GM10266 (cell line): ENCODE measurements around the gene THOC5.
"Not testable (repeated sequence)": the region's sequence is repeated elsewhere in the genome, so short reads cannot be mapped to it uniquely, and the experiment has no call there.

Experiments used
- DNase-seq: peaks from one replicate; pipeline ENCODE4 v3.0.0; 2012; ENCODE audit errors: extremely low spot score
- TF ChIP-seq, protein P1 (sequence below): IDR thresholded peaks from 2 replicates; pipeline ENCODE4 v1.5.1; 2012; ENCODE audit warnings: mild to moderate bottlenecking, low read depth; ENCODE audit not compliant: control insufficient read depth, insufficient read depth; ENCODE audit errors: missing control alignments

Gene THOC5

DNA sequence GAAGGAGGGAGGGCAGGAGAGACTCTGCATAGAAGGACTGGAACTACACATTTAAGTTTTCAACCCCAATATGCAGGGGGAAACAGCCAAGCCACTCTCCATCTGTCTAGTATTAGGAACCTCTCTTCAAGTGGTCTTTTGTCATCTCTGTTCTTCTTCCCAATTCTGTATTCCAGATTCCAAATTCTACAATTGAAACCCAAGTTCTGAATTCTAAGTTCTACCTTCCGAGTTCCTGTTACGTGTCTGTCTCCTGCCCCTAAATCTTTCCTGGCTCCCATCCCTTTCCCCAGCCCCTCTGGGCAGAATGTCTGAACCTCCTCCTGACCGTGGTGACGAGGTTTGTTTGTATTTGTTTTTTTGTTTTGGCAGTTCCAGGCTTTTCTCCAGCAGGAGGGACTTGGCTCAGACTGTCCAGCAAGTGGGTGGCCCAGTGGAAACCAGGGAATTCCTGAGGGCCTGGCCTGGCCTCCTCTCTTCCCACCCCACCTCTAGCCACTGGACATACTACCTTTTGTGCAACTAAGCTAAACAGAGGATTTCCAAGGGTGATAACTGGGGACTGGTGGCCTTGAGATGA, 1.6 kb upstream of the THOC5 start:
- TF ChIP-seq, protein P1, sequence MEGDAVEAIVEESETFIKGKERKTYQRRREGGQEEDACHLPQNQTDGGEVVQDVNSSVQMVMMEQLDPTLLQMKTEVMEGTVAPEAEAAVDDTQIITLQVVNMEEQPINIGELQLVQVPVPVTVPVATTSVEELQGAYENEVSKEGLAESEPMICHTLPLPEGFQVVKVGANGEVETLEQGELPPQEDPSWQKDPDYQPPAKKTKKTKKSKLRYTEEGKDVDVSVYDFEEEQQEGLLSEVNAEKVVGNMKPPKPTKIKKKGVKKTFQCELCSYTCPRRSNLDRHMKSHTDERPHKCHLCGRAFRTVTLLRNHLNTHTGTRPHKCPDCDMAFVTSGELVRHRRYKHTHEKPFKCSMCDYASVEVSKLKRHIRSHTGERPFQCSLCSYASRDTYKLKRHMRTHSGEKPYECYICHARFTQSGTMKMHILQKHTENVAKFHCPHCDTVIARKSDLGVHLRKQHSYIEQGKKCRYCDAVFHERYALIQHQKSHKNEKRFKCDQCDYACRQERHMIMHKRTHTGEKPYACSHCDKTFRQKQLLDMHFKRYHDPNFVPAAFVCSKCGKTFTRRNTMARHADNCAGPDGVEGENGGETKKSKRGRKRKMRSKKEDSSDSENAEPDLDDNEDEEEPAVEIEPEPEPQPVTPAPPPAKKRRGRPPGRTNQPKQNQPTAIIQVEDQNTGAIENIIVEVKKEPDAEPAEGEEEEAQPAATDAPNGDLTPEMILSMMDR: no peak
- DNase-seq: no peak

DNA sequence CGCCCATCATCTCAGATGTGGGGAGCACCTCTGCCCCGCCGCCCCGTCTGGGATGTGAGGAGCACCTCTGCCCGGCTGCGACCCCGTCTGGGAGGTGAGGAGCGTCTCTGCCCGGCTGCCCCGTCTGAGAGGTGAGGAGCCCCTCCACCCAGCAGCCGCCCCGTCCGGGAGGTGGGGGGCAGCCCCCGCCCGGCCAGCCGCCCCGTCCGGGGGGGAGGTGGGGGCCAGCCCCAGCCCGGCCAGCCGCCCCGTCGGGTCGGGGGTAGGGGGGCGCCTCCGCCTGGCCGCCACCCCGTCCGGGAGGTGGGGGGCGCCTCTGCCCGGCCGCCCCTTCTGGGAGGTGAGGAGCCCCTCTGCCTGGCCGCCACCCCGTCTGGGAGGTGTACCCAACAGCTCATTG, 1.2 kb downstream of the THOC5 start:
- DNase-seq: not testable (repeated sequence)

DNA sequence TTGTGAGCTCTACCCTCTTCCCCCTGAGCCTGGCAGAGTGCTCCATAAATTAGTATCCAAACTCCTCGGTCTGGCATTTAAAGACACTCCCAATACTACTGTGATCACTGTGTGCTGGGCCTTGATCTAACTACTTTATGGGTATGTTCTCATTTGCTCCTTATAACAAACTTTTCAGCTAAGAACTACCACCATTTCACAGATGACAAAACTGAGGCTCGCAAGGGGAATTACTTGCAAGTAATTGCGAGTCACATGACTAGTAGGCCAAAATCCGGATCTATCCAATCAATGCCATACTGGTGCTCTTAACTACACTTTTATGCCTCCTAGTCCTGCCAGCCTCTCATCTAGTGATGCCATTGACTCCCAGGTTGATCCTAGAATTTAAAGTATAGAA, 3.6 kb downstream of the THOC5 start:
- DNase-seq: no peak
- TF ChIP-seq, protein P1: no peak

DNA sequence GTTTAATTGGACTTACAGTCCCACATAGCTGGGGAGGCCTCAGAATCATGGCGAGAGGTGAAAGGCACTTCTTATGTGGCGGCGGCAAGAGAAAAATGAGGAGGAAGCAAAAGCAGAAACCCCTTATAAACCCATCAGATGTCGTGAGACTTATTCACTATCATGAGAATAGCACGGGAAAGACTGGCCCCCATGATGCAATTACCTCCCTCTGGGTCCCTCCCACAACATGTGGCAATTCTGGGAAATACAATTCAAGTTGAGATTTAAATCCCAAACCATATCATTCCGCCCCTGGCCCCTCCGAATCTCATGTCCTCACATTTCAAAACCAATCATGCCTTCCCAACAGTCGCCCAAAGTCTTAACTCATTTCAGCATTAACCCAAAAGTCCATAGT, 8.5 kb downstream of the THOC5 start:
- not testable (repeated sequence) for DNase-seq

DNA sequence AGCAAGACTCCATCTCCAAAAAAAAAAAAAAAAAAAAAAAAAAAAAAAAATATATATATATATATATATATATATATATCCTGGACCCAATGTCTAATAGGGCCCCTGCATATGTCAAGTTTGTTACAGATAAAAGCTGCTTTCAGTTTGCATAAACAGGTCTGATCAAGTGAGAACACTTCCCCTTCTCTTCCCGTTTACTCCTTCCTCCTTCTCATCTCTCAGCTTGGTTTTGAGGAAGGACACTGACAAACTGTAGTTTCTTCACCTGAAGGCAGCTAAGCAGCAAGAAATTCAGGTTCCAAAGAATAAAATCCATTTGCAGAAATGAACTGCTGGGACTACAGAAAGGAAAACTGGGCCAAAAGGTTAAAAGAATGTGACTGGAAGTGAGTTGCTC, 11.7 kb downstream of the THOC5 start:
- TF ChIP-seq, protein P1: no peak
- DNase-seq: no peak

DNA sequence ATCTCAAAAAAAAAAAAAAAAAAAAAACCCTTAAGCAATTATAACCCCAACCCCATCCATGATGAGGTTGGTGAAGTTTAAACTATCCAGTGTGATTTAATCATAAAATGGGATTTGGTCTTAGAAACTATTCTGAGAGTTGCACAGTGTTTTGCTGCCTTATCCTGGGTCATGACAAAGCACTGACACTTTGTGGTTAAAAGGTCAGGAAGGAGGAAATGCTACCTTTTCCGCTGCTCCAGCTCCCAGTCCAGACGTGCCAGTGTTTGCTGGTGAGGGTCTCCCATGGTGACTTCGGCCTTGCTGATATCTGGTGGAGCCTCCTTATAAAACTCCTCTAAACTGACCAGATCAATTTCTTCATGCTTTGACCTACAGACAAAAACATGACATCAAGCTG, 14.5 kb downstream of the THOC5 start:
- TF ChIP-seq, protein P1: no peak
- DNase-seq: no peak

DNA sequence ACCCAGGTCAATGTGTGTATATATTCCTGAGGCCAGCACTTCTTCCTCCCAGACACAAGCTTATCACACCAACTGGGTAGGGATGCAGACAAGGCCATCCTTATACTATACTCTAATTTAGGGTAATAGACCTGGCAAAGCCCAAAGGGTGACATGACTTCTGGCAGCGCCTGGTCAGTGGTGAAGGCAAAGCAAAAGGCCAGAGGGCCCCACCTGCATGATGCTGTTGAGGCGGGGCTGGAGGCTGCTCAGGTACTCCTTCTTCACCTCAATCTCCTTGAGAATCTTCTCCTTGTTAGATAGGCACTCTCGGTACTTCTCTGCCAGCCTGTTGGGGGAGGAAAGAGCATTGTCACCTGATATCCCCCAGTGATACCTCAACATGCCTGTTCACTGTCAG, 17.1 kb downstream of the THOC5 start:
- TF ChIP-seq, protein P1: no peak
- no peak for DNase-seq

DNA sequence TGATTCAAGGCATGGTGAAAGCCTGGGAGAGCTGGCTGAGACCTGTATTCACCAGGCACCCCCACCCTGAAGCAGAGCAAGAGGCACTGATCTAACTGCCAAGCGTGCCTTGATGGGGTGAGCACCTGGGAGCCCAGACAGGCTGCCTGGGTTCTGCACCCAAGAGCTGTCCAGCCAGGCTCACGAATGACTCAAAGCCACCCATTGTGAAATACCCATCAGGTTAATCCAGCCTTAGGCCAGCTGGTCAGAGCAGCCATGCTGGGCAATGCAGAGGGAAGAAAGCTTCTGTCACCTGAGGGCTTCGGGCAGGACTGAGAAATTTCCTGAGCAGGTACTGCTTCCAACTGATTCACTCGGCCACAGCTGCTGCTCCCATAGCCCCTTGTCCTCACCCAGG, 22.1 kb downstream of the THOC5 start:
- DNase-seq: no peak
- TF ChIP-seq, protein P1: no peak
